Mesodermal cell (in vitro differentiated cells): ENCODE data around the gene GPC1.

Experiments used
- H3K27ac ChIP-seq: 2 replicates; pipeline ENCODE4 v1.7.0; 2013; ENCODE audit warnings: mild to moderate bottlenecking, low read depth, low read length, moderate library complexity; ENCODE audit not compliant: severe bottlenecking
- H3K36me3 ChIP-seq: 2 replicates; pipeline ENCODE4 v1.7.1; 2013; ENCODE audit warnings: mild to moderate bottlenecking, low read length, moderate library complexity; ENCODE audit not compliant: control insufficient read depth, insufficient read depth
- H3K4me1 ChIP-seq: one replicate; pipeline ENCODE4 v1.7.1; 2013; ENCODE audit warnings: mild to moderate bottlenecking, low read length; ENCODE audit not compliant: insufficient read depth, control insufficient read depth, poor library complexity, severe bottlenecking
- H3K4me3 ChIP-seq: 2 replicates; pipeline ENCODE4 v1.7.0; 2013; ENCODE audit warnings: low read length, control low read depth, mild to moderate bottlenecking; ENCODE audit not compliant: insufficient read depth, poor library complexity, severe bottlenecking; ENCODE audit errors: extremely low read depth
- H3K9me3 ChIP-seq: 2 replicates; pipeline ENCODE4 v1.7.1; 2013; ENCODE audit warnings: mild to moderate bottlenecking, low read length, moderate library complexity; ENCODE audit not compliant: control insufficient read depth
- WGBS, 2 experiments: methylation state at CpG; one replicate each; pipeline ENCODE4 v1.1.5; 2013; ENCODE audit warnings: missing lambda C conversion rate in 2 of 2; ENCODE audit not compliant: insufficient coverage in 2 of 2; 5-methylcytosine and 5-hydroxymethylcytosine counted together

Gene GPC1

DNA sequence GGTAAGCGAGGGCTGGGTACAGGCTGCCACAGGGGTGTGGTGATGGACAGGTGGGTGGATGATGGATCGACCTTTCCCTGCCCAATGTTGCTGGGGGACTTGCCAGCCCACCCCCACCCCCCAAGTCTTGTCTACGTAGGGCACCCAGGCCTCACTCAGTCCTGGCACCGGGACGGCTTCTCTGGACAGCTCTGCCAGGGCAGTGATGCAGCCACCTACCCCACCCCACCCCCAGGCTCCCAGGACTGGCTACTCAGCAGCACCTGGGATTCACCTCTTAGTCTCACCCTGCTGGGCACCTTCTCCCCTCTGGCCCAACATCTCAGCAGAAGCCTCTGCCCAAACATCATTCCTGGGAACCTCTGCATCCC, 66.6 kb downstream of the GPC1 start:
- Histone ChIP-seq H3K9me3 (no peaks in the 10 kb centered on the region), H3K36me3 (no peaks in the 10 kb centered on the region), H3K4me3 (no peak overlapping the region), H3K4me1 (no peaks in the 10 kb centered on the region), H3K27ac (no peak overlapping the region)
- WGBS, 2 experiments, result 92 to 100% methylated on average over 3 to 4 of the region's 5 CpGs

- no peaks in the 10 kb centered on the region for H3K36me3 ChIP-seq
- H3K4me1 ChIP-seq, result no peaks in the 10 kb centered on the region
- no peaks in the 10 kb centered on the region for H3K9me3 ChIP-seq
- no peak overlapping the region for H3K27ac ChIP-seq
- no peak overlapping the region for H3K4me3 ChIP-seq
- WGBS, 2 experiments, result 83 to 90% methylated on average over 10 to 14 of the region's 14 CpGs
Observed at GRCh38 chr2:240502430-240503121, 67.1 kb downstream of the GPC1 start.

- Histone ChIP-seq H3K27ac (no peak overlapping the region), H3K4me1 (no peaks in the 10 kb centered on the region), H3K36me3 (no peaks in the 10 kb centered on the region), H3K9me3 (no peaks in the 10 kb centered on the region), H3K4me3 (no peak overlapping the region)
- WGBS, 2 experiments, result 90 to 92% methylated on average over 5 to 9 of the region's 9 CpGs
Observed at GRCh38 chr2:240503375-240503774, 67.9 kb downstream of the GPC1 start.

- 89 to 94% methylated on average over 5 to 7 of the region's 7 CpGs for WGBS, 2 experiments
- H3K27ac ChIP-seq, result no peak overlapping the region
- H3K4me3 ChIP-seq, result no peak overlapping the region
- no peaks in the 10 kb centered on the region for H3K36me3 ChIP-seq
- H3K4me1 ChIP-seq, result no peaks in the 10 kb centered on the region
- no peaks in the 10 kb centered on the region for H3K9me3 ChIP-seq
Observed at GRCh38 chr2:240503848-240504247, 68.4 kb downstream of the GPC1 start.

GRCh38 chr2:240505910-240506309, 70.4 kb downstream of the GPC1 start:
- H3K36me3 ChIP-seq, result no peaks in the 10 kb centered on the region
- H3K4me3 ChIP-seq, result no peak overlapping the region
- H3K27ac ChIP-seq, result no peak overlapping the region
- WGBS, 2 experiments, result 80 to 83% methylated on average over 12 to 13 of the region's 14 CpGs
- no peaks in the 10 kb centered on the region for H3K9me3 ChIP-seq
- H3K4me1 ChIP-seq, result no peaks in the 10 kb centered on the region

GRCh38 chr2:240506406-240507059, 71.1 kb downstream of the GPC1 start:
- H3K4me3 ChIP-seq, result no peak overlapping the region
- no peak overlapping the region for H3K27ac ChIP-seq
- no peaks in the 10 kb centered on the region for H3K36me3 ChIP-seq
- WGBS, 2 experiments, result 81% methylated on average over 10 to 14 of the region's 17 CpGs
- no peaks in the 10 kb centered on the region for H3K9me3 ChIP-seq
- no peaks in the 10 kb centered on the region for H3K4me1 ChIP-seq

- 89 to 100% methylated on average over 2 to 3 of the region's 6 CpGs for WGBS, 2 experiments
- Histone ChIP-seq H3K27ac (no peak overlapping the region), H3K36me3 (no peaks in the 10 kb centered on the region), H3K9me3 (no peaks in the 10 kb centered on the region), H3K4me3 (no peak overlapping the region), H3K4me1 (no peaks in the 10 kb centered on the region)
Observed at GRCh38 chr2:240507060-240507777, 71.8 kb downstream of the GPC1 start.

GRCh38 chr2:240507778-240508251, 72.4 kb downstream of the GPC1 start:
- no peaks in the 10 kb centered on the region for H3K4me1 ChIP-seq
- H3K4me3 ChIP-seq, result no peak overlapping the region
- no peaks in the 10 kb centered on the region for H3K36me3 ChIP-seq
- H3K9me3 ChIP-seq, result no peaks in the 10 kb centered on the region
- WGBS, 2 experiments, result 93 to 96% methylated on average over 9 to 10 of the region's 11 CpGs
- no peak overlapping the region for H3K27ac ChIP-seq

GRCh38 chr2:240508832-240509545, 73.5 kb downstream of the GPC1 start:
- Histone ChIP-seq H3K27ac (no peak overlapping the region), H3K9me3 (no peaks in the 10 kb centered on the region), H3K36me3 (no peaks in the 10 kb centered on the region), H3K4me1 (no peaks in the 10 kb centered on the region), H3K4me3 (no peak overlapping the region)
- 83 to 92% methylated on average over 3 to 6 of the region's 7 CpGs for WGBS, 2 experiments

GRCh38 chr2:240509667-240510512, 74.4 kb downstream of the GPC1 start:
- no peak overlapping the region for H3K27ac ChIP-seq
- WGBS, 2 experiments, result 57 to 65% methylated on average over 11 to 12 of the region's 12 CpGs
- H3K4me1 ChIP-seq, result no peaks in the 10 kb centered on the region
- no peaks in the 10 kb centered on the region for H3K36me3 ChIP-seq
- no peak overlapping the region for H3K4me3 ChIP-seq
- H3K9me3 ChIP-seq, result no peaks in the 10 kb centered on the region
